HG03565 (cell line): Measurements from ENCODE around the gene PTP4A2.

Experiments
- ATAC-seq: cut with Tn5 transposase; IDR thresholded peaks from one replicate; pipeline ENCODE4 v1.9.1; 2021; ENCODE audit warnings: mild to moderate bottlenecking, moderate library complexity; ENCODE audit not compliant: unreplicated experiment

The PTP4A2 gene

DNA sequence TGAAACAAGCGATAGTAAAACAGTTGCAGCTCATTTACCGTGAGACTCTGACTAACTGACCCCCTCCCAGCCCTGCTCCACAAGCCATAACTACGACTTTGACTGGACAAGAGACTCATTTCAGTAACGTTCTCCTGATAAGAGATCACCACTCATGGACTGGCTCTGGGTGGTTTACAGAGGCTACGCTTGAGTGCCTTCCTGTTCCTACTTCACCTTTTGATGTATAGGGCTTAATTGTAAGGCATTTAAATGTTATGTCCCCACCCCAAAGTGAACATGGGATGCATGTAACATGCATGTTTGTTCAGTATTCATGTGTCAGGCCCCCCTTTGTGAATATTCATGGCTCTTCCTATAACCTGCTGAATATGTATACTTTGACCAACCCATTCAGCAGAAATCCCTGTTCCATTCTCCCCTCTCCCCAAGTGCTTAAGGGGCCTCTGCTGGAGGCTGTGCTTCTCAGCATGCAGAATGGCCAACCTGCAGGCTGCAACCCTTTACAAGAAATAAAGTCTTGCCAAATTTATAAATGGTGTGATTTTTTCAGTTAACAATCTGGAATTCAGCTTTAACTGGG lies 71.6 kb downstream of the PTP4A2 start:
- ATAC-seq, result no peak

GRCh38 chr1:31865728-31866449 lies 72.3 kb downstream of the PTP4A2 start:
- no peak for ATAC-seq

- ATAC-seq, result no peak
These were observed 76.1 kb downstream of the PTP4A2 start for GRCh38 chr1:31862071-31862470.

DNA sequence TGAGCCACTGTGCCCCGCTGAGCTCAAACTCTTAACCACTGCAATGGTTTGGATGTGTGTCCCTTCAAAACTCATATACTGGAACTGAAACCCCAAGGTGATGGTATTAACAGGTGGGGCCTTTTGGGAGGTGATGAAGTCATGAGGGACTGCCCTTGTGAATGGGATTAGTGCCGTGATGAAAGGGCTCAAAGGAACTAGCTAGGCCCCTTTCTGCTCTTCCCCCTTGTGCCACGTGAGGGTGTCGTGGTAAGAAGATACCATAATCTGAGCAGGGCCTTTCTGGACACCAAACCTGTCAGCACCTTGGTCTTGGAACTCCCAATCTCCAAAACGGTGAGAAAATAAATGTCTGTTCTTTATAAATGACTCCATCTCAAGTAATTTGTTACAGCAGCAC lies 76.8 kb downstream of the PTP4A2 start:
- no peak for ATAC-seq

- no peak for ATAC-seq
These were observed 77.6 kb downstream of the PTP4A2 start for GRCh38 chr1:31860581-31860980.

DNA sequence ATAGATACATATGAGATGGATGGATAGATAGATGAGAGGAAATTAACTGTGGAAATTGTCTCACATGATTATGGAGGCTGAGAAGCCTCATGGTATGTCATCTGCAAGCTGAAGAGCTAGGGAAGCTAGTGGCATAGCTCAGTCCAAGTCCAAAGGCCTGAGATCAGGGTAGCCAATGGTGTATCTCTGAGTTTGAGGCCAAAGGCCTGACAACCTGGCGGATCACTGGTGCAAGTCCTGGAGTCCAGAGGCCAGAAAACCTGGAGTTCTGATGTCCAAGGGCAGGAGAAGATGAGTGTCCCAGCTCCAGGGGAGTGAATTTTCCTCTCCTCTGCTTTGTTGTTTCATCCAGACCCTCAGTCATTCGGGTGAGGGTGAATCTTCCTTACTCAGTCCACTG lies 78.4 kb downstream of the PTP4A2 start:
- ATAC-seq, result no peak

- ATAC-seq, result no peak
These were observed 79.1 kb downstream of the PTP4A2 start for GRCh38 chr1:31859044-31859443.

DNA sequence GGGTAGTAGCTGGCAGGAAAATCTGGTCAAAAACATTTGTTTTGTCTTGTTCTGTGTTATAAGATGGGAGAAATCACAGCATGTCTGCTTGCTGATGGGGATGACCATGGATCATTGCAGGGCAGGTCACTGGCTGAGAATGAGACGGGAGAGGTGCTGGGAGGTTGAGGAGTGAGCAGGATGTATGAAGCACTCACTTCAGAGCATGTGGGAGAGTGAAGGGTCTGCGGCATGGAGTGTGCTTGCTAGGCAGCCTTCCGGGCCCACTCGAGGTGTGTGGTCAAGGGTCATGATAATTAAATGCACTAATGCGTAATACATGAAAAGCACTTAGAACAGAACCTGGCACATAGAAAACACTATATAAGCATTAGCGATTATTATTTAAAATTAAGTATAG lies 80.3 kb downstream of the PTP4A2 start:
- no peak for ATAC-seq
